ENCODE results near the gene ADGRA3.

Gene ADGRA3, protein sequence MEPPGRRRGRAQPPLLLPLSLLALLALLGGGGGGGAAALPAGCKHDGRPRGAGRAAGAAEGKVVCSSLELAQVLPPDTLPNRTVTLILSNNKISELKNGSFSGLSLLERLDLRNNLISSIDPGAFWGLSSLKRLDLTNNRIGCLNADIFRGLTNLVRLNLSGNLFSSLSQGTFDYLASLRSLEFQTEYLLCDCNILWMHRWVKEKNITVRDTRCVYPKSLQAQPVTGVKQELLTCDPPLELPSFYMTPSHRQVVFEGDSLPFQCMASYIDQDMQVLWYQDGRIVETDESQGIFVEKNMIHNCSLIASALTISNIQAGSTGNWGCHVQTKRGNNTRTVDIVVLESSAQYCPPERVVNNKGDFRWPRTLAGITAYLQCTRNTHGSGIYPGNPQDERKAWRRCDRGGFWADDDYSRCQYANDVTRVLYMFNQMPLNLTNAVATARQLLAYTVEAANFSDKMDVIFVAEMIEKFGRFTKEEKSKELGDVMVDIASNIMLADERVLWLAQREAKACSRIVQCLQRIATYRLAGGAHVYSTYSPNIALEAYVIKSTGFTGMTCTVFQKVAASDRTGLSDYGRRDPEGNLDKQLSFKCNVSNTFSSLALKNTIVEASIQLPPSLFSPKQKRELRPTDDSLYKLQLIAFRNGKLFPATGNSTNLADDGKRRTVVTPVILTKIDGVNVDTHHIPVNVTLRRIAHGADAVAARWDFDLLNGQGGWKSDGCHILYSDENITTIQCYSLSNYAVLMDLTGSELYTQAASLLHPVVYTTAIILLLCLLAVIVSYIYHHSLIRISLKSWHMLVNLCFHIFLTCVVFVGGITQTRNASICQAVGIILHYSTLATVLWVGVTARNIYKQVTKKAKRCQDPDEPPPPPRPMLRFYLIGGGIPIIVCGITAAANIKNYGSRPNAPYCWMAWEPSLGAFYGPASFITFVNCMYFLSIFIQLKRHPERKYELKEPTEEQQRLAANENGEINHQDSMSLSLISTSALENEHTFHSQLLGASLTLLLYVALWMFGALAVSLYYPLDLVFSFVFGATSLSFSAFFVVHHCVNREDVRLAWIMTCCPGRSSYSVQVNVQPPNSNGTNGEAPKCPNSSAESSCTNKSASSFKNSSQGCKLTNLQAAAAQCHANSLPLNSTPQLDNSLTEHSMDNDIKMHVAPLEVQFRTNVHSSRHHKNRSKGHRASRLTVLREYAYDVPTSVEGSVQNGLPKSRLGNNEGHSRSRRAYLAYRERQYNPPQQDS (N-terminal part only)

DNA sequence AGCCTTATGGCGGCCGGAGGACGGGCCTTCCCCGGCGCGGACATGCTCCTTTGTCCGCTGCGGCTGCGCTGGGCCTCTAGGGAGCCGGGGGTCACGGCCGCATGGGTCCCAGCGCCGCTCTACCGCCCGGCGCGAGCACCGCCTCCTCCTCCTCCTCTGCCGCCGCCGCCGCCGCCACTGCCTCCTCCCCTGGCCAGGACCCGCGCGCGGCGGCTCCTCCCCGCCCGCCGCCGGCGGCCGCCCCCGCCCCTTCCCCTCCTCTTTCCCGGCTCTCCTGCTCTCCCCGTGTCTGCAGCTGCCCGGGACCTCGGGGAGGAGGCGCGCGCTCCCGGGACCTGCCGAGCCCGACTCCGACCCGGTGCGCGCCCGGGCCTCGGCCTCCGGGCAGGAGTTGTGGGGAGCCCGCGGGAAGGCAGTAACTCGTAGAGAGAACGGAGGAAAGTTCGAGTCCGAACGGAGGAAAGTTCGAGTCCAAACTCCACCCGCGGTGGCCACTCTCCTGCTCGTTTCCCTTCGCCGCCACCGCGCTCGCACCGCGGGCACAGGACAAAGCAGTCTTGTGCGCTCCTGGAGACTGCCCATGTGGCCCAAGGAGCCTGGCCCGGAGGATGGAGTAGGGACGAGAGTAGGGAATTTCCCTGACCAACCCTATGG is at the start of gene ADGRA3:
Gene ADGRA3, minus strand, starts transcription at position 179 of the 654 bp plus-strand sequence. CDS start 282 bp downstream, outside the sequence.
- DNase-seq (ENCODE audit: low read depth, low spot score), result no peak

DNA sequence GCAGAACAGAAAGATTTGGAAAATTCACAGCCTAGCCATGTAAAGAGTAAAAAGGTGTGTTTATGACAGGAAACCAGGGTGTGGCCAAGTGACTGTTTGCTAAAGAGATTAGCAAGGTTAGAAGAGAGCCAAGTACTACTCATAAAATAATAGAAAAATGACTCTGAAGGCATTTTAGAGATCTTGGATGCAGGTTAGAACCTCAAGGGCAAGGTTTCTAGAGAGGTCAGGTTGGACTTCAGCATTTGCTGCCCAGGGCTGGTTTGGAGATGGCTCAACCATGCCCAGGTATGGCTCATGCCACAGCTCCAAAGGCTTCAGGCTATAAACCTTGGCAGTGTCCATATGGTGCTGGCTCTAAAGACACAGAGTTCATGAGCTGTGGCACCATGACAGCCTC is 40.6 kb upstream of the ADGRA3 start:
- DNase-seq (ENCODE audit: low read depth, low spot score), result no peak

DNA sequence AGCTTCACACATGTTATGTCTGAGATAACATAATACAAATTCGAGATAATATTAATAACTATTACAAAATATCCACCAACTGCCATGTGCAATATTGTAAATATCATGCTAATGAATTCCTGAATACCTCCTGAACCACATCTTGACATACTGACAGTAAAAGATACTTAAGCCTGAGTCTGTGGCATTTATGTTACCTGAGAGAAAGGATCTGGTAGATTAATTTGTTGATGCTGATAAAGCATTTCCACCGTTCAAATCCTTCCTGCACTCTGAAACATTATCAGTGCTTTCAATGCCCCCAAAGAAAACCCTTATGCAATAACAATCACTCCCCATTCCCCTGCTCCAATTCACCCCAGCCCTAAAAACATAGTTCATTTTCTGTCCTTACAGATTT is 38.8 kb upstream of the ADGRA3 start:
- DNase-seq (ENCODE audit: low read depth, low spot score), result no peak

DNA sequence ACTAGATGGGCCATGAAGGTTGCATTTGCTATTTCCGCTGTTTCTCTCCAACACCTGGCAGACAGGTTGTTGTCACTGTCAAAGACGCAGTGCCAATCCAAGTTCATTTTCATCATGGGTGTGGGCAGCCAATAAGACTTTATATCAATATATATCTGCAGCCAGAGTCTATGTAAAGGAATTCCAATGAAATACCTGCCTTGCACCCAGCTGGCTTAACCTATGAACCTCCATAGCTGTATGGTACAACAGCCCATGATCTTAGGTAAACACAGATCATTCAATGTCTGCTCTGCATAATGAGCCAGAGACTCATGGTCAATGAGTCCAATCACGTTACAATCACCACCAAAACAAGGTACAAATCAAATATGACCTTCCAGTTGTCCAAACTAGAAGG is 37.7 kb upstream of the ADGRA3 start:
- no peak for DNase-seq (ENCODE audit: low read depth, low spot score)

DNA sequence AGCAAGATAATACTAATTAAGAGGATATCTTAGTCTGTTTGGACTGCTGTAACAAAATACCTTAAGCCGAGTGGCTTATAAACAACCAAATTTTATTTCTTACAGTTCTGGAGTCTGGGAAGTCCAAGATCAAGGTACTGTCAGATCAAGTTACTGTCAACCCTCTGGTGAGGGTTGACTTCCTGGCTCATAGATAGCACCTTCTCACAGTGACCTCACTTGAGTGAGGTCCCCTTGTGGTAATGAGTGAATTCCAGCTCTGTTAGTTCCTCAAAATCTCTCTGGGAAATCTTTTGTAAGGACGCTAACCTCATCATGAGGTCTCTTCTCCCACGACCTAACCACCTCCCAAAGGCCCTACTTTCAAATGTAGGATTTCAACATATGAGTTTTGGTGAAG is 36.9 kb upstream of the ADGRA3 start:
- no peak for DNase-seq (ENCODE audit: low read depth, low spot score)

DNA sequence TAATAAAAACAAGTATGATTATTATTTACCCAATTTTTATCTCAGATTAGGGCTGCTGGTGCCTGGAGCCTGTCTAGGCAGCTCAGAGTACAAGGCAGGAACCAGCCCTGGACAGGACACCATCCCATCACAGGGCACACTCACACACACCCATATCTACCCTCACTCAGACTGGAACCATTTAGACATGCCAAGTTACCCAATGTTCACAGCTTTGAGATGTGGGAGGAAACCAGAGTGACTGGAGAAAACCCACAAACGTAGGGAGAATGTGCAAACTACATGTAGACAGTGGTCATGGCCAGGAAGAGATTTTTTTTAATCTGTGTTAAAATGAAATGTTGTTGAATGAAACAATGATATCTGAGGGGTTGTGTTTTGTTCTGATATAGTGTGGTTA is 35.7 kb upstream of the ADGRA3 start:
- DNase-seq (ENCODE audit: low read depth, low spot score), result no peak

DNA sequence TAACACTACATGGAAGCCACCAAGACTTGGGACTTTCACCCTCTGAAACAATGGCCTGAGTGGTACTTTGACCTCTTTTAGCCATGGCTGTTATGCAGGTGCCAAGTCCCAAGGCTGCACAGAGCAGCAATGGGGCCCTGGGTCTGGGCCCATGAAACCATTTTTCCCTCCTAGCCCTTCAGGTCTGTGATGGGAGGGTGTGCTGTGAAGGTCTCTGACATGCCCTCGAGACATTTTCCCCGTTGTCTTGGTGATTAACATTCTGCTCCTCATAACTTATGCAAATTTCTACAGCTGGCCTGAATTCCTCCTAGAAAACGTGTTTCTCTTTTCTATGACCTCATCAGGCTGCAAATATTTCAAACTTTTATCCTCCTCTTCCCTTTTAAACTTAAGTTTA is 30.4 kb upstream of the ADGRA3 start:
- DNase-seq (ENCODE audit: low read depth, low spot score), result no peak

DNA sequence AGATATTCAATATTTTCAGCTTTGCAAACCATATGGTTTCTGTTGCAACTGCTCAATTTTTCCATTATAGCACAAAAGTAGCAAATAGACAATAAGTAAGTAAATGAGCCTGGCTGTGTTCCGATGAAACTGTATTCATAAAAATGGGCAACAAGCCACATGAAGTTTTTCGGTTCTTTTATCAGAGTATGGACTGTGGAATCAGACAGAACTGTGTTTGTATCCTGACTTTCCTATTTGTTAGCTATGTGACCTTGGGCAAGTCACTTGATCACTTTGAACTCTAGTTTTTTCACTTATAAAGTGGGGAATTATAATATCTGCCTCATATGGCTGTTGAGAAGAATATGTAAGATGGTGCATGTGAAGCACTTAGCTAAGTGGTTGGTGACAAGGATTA is 23.4 kb upstream of the ADGRA3 start:
- DNase-seq (ENCODE audit: low read depth, low spot score), result no peak

DNA sequence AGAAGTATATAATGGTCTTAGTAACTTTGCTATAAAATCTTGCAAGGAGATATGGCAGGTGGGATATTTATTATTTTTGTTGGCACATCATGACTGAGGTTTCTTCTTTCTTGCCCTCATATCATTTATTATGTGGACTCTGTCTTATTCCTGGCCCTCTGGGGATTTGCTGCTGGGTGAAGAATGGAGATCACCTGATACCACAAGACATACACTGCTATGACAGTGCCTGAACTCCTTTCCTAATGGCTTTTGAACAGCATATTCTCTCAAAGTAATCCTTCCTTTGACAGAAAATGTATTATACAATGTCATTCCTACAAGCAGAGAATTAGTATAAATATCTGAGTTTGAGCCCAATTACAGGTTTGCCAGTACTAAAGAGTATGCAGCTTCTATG is 22.0 kb upstream of the ADGRA3 start:
- DNase-seq (ENCODE audit: low read depth, low spot score), result no peak

DNA sequence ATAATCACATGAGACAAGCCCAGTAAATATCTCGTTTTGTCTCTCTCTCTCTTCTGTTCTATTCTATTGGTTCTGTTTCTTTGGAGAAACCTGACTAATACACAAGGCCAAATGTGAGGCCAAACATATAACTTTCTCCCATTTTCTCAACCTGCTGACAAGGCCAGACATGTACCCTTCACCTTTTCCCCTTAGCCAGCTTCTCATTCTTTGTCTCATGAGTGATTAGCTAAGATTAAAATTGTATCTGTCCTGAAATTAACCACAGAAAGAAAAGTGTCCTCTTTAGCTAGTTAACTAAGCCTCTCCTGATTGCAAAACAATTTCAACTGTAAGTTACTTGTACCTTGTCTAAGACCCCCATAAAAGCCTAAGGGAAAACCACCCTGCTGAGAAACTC is 18.5 kb upstream of the ADGRA3 start:
- DNase-seq (ENCODE audit: low read depth, low spot score), result no peak

DNA sequence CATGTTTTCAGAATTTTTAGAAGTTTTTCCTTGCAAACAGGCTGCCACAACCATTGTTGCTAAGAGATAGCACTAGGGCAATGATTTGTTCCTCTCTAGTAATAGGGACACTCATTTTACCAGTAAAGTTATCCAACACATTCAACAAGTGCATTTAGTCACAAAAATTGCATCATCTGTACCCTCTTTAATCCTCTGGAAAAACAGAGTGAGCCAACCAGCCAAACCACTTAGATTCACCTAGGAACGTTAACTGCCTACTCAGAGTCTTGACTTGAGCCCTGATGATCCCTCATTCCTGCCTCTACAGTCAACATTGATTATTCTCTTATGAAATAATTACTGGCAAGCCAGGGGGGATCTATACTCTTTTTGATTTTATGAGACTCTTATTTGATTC is 17.0 kb upstream of the ADGRA3 start:
- DNase-seq (ENCODE audit: low read depth, low spot score), result no peak

DNA sequence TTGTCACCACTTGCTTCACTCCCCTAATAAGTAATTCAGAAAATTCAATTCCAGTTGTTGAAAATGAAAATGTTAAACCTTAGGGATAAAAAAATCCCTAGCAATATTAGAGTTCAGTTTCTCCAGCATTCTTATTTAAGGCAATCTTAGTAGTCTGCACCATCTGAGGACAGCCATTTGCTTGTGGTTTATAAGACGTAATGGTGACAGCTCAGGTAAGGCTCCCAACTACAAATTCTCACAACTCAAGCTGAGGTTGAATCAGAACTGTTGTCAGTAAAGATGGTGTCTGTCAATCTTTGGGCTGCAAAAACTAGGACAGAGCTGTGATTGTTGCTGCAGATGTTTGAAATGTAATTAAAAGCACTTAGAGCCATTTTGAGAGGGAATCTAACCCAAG is 16.3 kb upstream of the ADGRA3 start:
- DNase-seq (ENCODE audit: low read depth, low spot score), result no peak

DNA sequence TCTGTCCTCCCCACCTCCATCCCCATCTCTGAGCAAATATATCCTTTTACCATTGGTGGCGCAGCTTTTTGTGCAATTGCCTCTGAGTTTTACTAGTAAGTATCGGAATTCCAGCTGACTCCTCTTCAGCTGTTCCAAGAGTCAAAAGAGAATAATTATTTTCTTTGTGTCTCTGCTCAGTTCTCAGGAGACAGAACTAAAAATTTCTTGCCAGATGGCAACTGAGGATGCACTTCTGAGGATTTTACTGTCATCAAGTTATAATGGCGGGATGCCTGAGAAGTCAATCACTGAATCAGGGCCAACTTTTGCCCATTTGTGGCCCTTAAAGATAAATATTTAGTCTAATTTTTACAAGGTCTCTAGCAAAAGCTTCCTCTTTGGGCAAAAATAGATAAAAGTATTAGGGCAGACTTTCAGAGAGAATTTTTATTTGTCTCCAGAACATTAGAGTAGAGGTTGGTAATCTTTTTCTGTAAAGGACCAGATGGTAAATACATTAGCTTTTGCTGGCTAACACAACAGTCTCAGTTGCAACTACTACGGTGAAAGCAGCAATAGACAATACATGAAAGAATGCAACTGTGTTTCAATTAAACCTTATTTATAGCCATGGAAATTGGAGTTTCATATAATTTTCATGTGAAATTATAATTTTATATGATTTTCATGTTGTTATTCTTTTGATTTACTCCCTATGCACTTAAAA is 15.6 kb upstream of the ADGRA3 start:
- DNase-seq (ENCODE audit: low read depth, low spot score), result no peak

DNA sequence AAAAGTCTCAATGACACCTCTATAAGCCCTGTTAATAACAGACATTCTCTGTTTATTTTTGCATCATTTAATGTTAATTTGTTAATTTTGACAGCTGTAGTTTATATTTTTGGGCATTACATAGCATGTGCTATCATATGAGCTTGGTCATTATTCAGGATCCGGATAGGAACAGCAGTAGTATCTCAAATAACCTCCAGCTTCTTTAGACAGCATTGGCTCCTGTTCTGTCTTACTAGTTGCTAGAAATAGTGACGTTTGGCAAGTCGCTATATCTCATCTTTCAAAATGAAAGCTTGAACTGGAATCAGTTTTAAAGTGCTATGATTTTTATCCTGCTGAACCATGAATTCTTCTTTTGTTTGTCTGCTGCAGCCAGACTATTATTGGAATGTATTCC is 9.0 kb upstream of the ADGRA3 start:
- DNase-seq (ENCODE audit: low read depth, low spot score), result no peak

DNA sequence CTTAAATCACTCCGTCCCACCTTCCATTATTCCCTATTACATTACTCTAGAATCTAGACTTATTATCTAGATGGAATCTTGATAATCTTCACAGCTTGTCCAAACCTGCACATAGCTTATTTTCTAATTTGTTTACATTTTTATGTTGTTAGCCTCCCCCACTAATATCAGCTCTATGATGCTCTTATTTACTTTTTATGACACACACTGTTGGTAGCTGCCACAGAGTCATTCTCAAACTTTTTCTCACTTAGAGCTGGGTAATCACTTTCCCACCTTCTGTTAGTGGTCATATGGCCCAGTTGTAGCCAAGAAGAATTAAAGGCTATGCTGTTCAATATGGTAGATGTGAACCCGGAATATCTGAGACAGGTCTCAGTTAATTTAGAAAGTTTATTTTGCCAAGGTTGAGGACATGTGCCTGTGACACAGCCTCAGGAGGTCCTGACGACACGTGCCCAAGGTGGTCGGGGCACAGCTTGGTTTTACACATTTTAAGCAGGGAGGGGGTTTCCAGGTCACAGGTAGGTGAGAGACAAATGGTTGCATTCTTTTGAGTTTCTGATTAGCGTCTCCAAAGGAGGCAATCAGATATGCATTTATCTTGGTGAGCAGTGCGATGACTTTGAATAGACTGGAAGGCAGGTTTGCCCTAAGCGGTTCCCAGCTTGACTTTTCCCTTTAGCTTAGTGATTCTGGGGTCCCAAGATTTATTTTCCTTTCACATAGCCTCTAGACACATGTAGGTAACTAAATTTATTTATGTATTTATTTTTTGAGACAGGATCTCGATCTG is 7.0 kb upstream of the ADGRA3 start:
- DNase-seq (ENCODE audit: low read depth, low spot score), result no peak

DNA sequence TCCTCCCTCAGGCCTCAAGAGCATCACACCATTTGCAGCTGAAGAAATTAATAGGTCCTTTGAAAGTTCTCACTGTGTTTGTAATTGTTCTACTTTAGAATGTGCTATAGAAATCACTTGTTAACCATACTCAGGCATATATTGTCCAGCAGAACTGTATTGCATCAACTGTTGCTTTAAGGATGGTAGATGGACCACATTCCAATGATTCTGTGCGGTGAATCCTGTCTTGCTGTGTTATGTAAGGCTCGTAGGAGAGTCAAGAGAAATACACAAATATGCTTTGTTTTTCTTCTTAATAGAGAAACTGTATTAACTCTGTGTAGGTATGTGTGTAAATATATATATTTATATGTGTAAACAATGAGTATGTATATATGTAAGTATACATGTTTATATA is 6.3 kb upstream of the ADGRA3 start:
- no peak for DNase-seq (ENCODE audit: low read depth, low spot score)

DNA sequence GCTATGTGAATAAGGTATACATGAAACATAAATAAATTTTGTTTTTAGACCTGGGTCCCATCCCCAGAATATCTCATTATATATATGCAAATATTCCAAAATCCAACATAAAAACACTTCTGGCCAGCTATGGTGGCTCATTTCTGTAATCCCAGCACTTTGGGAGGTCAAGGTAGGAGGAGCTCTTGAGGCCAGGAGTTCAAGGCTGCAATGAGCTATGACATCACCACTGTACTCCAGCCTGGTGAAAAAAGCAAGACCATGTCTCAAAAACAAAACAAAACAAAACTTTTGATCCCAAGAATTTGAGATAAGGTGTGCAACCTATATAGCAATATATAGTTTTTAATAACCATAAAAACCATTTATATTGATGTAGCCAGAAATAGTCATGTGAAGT is 5.4 kb upstream of the ADGRA3 start:
- no peak for DNase-seq (ENCODE audit: low read depth, low spot score)

DNA sequence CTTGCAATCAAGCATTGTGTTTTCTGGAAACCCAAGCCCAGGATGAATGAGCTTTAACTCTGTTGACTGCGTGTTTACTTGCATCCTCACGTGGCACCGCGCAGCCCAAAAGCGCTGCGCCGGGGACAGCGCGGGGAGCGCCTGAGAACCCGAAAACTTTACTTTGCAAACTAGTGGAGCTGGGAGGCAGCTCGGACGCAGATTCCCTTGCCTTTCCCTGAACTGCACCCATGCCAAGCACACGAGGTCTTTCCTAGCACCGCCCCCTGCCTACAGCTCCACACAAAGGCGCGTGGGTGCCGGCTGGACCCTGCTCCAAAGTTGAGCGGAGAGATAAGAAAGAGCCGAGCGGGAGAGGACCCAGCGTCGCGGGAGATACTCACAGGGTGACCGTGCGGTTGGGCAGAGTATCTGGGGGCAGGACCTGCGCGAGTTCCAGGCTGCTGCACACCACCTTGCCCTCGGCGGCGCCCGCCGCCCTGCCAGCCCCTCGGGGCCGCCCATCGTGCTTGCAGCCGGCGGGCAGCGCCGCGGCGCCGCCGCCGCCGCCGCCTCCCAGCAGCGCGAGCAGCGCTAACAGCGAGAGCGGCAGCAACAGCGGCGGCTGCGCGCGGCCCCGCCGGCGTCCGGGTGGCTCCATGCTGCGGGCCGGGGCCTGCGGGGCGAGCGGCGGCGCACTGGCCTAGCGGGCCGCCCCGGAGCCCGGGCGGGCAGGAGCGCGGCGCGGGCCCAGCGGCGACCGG is 550 bp downstream of the ADGRA3 start:
- DNase-seq (ENCODE audit: low read depth, low spot score), result no peak

DNA sequence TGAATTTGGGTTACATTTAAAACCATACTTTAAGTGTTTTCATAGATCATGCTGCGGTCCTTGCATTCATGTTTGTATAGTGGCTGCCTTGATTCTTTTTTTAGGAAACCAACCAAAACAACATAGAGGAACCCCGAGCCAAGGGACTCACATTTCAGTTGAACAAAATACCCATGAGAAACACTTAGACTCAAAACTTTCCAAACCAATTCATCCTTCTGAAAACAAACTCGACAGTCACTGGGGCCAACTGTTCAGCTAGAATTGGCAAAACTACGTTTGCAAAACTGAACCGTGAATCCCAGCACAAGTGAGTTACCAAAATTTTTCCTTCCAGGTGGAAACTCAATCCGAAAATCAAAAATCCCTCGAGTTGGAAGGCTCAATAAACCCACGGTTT is 1.4 kb downstream of the ADGRA3 start:
- DNase-seq (ENCODE audit: low read depth, low spot score), result no peak
